ENCODE measurements around the gene SLC35F1.

DNA sequence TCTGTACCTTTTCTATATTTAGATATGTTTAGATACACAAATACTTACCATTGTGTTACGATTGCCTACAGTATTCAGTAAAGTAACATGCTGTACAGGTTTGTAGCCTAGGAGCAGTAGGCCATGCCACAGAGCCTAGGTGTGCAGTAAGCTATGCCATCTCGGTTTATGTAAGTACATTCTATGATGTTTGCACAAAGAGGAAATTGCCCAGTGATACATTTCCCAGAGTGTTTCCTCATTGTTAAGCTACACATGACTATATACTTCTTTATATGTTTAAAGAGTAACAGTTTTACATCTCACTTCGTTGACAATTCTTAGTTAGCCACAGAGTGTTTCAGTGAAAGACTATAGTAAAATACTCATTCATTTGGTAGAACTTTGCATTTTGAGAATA is 51.5 kb downstream of the SLC35F1 start:
- TF ChIP-seq, protein P1, sequence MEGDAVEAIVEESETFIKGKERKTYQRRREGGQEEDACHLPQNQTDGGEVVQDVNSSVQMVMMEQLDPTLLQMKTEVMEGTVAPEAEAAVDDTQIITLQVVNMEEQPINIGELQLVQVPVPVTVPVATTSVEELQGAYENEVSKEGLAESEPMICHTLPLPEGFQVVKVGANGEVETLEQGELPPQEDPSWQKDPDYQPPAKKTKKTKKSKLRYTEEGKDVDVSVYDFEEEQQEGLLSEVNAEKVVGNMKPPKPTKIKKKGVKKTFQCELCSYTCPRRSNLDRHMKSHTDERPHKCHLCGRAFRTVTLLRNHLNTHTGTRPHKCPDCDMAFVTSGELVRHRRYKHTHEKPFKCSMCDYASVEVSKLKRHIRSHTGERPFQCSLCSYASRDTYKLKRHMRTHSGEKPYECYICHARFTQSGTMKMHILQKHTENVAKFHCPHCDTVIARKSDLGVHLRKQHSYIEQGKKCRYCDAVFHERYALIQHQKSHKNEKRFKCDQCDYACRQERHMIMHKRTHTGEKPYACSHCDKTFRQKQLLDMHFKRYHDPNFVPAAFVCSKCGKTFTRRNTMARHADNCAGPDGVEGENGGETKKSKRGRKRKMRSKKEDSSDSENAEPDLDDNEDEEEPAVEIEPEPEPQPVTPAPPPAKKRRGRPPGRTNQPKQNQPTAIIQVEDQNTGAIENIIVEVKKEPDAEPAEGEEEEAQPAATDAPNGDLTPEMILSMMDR (conservative IDR thresholded peaks at IDR 0.05), result no peak
- no peak for TF ChIP-seq ZFX (IDR thresholded peaks at IDR 0.05)
